H1 (cell line): ENCODE data around the gene PDIA6. TPM values are rescaled to one million over a fixed set of nuclear protein-coding genes. Genes with fewer than 3 reads are reported as not detected.

ENCODE experiments used
- CTCF ChIA-PET: fragments of 300-600 bp; sonication (Branson Sonifier 250); formaldehyde crosslinking; loops from one replicate; lab custom pipeline; 2021; ENCODE audit not compliant: partially characterized antibody; lab: Charles Lee
- POLR2A ChIA-PET: fragments of 300-600 bp; sonication (Branson Sonifier 250); formaldehyde crosslinking; loops from one replicate; lab custom pipeline; 2021; ENCODE audit warnings: inconsistent platforms; ENCODE audit not compliant: partially characterized antibody; lab: Charles Lee
- DNase-seq, 2 experiments: peaks; one replicate each; pipeline versions ENCODE4 v3.0.0 to v3.0.0-alpha.2; 2010 to 2022; ENCODE audit warnings: low spot score in 2 of 2, low read depth in 1 of 2, mixed read lengths in 1 of 2
- FAIRE-seq: peaks from 2 replicates; lab custom pipeline; 2011; peaks lifted over from hg19 to GRCh38; lab: Jason Lieb, UNC
- H2AFZ ChIP-seq: 2 replicates; pipeline ENCODE4 v1.8.1; 2012; ENCODE audit warnings: low read length, inconsistent platforms
- H2AK5ac ChIP-seq: 2 replicates; pipeline ENCODE4 v1.6.1; 2013; ENCODE audit warnings: low read depth, low read length
- H2BK120ac ChIP-seq: replicated peaks from 2 replicates; pipeline ENCODE3; 2013; ENCODE audit warnings: low read depth, low read length, inconsistent platforms
- H2BK12ac ChIP-seq: 2 replicates; pipeline ENCODE4 v1.6.1; 2013; ENCODE audit warnings: low read depth, low read length
- H2BK15ac ChIP-seq: 2 replicates; pipeline ENCODE4 v1.6.1; 2013; ENCODE audit warnings: low read length
- H2BK20ac ChIP-seq: 2 replicates; pipeline ENCODE4 v1.6.1; 2013; ENCODE audit warnings: low read length
- H2BK5ac ChIP-seq: 2 replicates; pipeline ENCODE4 v1.6.1; 2013; ENCODE audit warnings: low read depth, low read length
- H3K14ac ChIP-seq: 2 replicates; pipeline ENCODE4 v1.6.1; 2013; ENCODE audit warnings: inconsistent platforms; ENCODE audit not compliant: insufficient read length
- H3K18ac ChIP-seq: 2 replicates; pipeline ENCODE4 v1.6.1; 2013; ENCODE audit warnings: low read length; ENCODE audit errors: extremely low read depth
- H3K23ac ChIP-seq: 2 replicates; pipeline ENCODE4 v1.6.1; 2013; ENCODE audit warnings: inconsistent platforms; ENCODE audit not compliant: insufficient read length
- H3K23me2 ChIP-seq: 2 replicates; pipeline ENCODE4 v1.6.1; 2013; ENCODE audit warnings: low read depth, low read length
- H3K27ac ChIP-seq: 2 replicates; pipeline ENCODE4 v1.6.1; 2011; ENCODE audit warnings: low read depth, low read length, inconsistent platforms
- H3K27me3 ChIP-seq, 4 experiments: replicated peaks in 1 of 4; 1 replicate in 1 of 4; 2 replicates in 3 of 4; pipeline versions ENCODE4 v1.6.1 to v1.8.1; 2011 to 2013; ENCODE audit warnings: low read length in 3 of 4, mild to moderate bottlenecking in 3 of 4, inconsistent platforms in 2 of 4, mixed read lengths in 2 of 4, moderate library complexity in 1 of 4; ENCODE audit not compliant: control insufficient read depth in 3 of 4, insufficient read depth in 3 of 4; ENCODE audit errors: extremely low read depth in 1 of 4
- H3K36me3 ChIP-seq, 4 experiments: 2 replicates each; pipeline versions ENCODE4 v1.6.1 to v1.8.1; 2011 to 2013; ENCODE audit warnings: mild to moderate bottlenecking in 4 of 4, low read length in 3 of 4, moderate library complexity in 2 of 4, control low read depth in 1 of 4, inconsistent platforms in 1 of 4; ENCODE audit not compliant: insufficient read depth in 4 of 4, control insufficient read depth in 2 of 4
- H3K4ac ChIP-seq: replicated peaks from 2 replicates; pipeline ENCODE3; 2013; ENCODE audit warnings: low read length, low read depth, mixed read lengths, inconsistent platforms; ENCODE audit not compliant: insufficient read length
- H3K4me1 ChIP-seq, 4 experiments: replicated peaks in 1 of 4; 1 replicate in 1 of 4; 2 replicates in 3 of 4; pipeline versions ENCODE4 v1.6.1 to v1.8.1; 2011 to 2013; ENCODE audit warnings: low read length in 3 of 4, inconsistent platforms in 2 of 4, mixed read lengths in 1 of 4; ENCODE audit not compliant: insufficient read depth in 4 of 4, control insufficient read depth in 3 of 4
- H3K4me2 ChIP-seq, 2 experiments: 2 replicates each; pipeline versions ENCODE4 v1.6.1 to v1.8.1; 2011 to 2013; ENCODE audit warnings: low read depth in 2 of 2, low read length in 2 of 2, control low read depth in 1 of 2, inconsistent platforms in 1 of 2, mild to moderate bottlenecking in 1 of 2; ENCODE audit not compliant: insufficient read depth in 1 of 2
- H3K4me3 ChIP-seq, 4 experiments: fragments of 200-600, 300-600 bp in 1 of 4; sonication (generic), shearing (Covaris generic), sonication (Bioruptor Twin) in 1 of 4; 2 replicates each; pipeline versions ENCODE4 v1.5.1 to v1.8.1; 2011 to 2016; ENCODE audit warnings: low read length in 4 of 4, low read depth in 3 of 4, control low read depth in 2 of 4, inconsistent platforms in 2 of 4, mild to moderate bottlenecking in 2 of 4, mixed read lengths in 1 of 4, moderate library complexity in 1 of 4; ENCODE audit not compliant: insufficient read depth in 2 of 4; ENCODE audit errors: extremely low read depth in 1 of 4
- H3K56ac ChIP-seq: replicated peaks from 2 replicates; pipeline ENCODE3; 2013; ENCODE audit warnings: low read depth, mild to moderate bottlenecking, mixed read lengths, low read length, inconsistent platforms; ENCODE audit not compliant: insufficient read length
- H3K79me1 ChIP-seq: 2 replicates; pipeline ENCODE4 v1.6.1; 2013; ENCODE audit warnings: low read depth, low read length, control low read depth
- H3K79me2 ChIP-seq, 2 experiments: 2 replicates each; pipeline versions ENCODE4 v1.6.1 to v1.8.1; 2012 to 2013; ENCODE audit warnings: low read length in 2 of 2, mild to moderate bottlenecking in 2 of 2, inconsistent platforms in 1 of 2; ENCODE audit not compliant: insufficient read depth in 2 of 2, control insufficient read depth in 1 of 2
- H3K9ac ChIP-seq, 4 experiments: replicated peaks in 1 of 4; 1 replicate in 1 of 4; 2 replicates in 3 of 4; pipeline versions ENCODE4 v1.6.1 to v1.8.1; 2011 to 2013; ENCODE audit warnings: low read depth in 3 of 4, low read length in 3 of 4, control low read depth in 2 of 4, mild to moderate bottlenecking in 2 of 4, moderate library complexity in 2 of 4, inconsistent platforms in 1 of 4; ENCODE audit errors: extremely low read depth in 1 of 4
- H3K9me3 ChIP-seq, 2 experiments: 2 replicates each; pipeline versions ENCODE4 v1.6.1 to v1.8.1; 2012 to 2013; ENCODE audit warnings: mild to moderate bottlenecking in 2 of 2, moderate library complexity in 2 of 2, control low read depth in 1 of 2, inconsistent platforms in 1 of 2, low read depth in 1 of 2, low read length in 1 of 2, mixed read lengths in 1 of 2; ENCODE audit not compliant: insufficient read depth in 2 of 2
- H4K20me1 ChIP-seq, 2 experiments: replicated peaks in 1 of 2; 2 replicates each; pipeline versions ENCODE3 to v1.8.1; 2011 to 2013; ENCODE audit warnings: inconsistent platforms in 2 of 2, low read length in 2 of 2, mild to moderate bottlenecking in 1 of 2; ENCODE audit not compliant: insufficient read depth in 2 of 2, control insufficient read depth in 1 of 2
- H4K5ac ChIP-seq: 2 replicates; pipeline ENCODE4 v1.6.1; 2013; ENCODE audit warnings: low read length, low read depth, mixed read lengths, inconsistent platforms; ENCODE audit not compliant: insufficient read length
- H4K8ac ChIP-seq: 2 replicates; pipeline ENCODE4 v1.8.0; 2013; ENCODE audit warnings: mild to moderate bottlenecking, moderate library complexity, low read length, inconsistent platforms; ENCODE audit not compliant: insufficient read depth; ENCODE audit errors: extremely low read depth
- H4K91ac ChIP-seq: replicated peaks from 2 replicates; pipeline ENCODE3; 2013; ENCODE audit warnings: low read length, mixed read lengths, inconsistent platforms; ENCODE audit not compliant: insufficient read length
- BCL11A ChIP-seq, 2 experiments: IDR thresholded peaks; one replicate each; pipeline ENCODE4 v1.6.1; 2011; ENCODE audit warnings: low read depth in 2 of 2, low read length in 2 of 2, mild to moderate bottlenecking in 2 of 2
- WGBS, 2 experiments: shearing (Covaris generic) in 1 of 2; methylation state at CpG; one replicate each; pipeline versions ENCODE4 v1.1.6 to v1.1.7; 2013 to 2015; ENCODE audit warnings: low lambda C conversion rate in 2 of 2, mixed read lengths in 2 of 2, inconsistent platforms in 1 of 2, low coverage in 1 of 2, missing lambda C conversion rate in 1 of 2; ENCODE audit not compliant: insufficient replicate concordance in 2 of 2, insufficient coverage in 1 of 2, insufficient read length in 1 of 2; ENCODE audit errors: extremely low coverage in 1 of 2, missing lambda C conversion rate in 1 of 2; 5-methylcytosine and 5-hydroxymethylcytosine counted together
- polyA plus RNA-seq, 7 experiments: library from polyadenylated mRNA; depleted of rRNA in 3 of 7; stranded (reverse) in 5 of 7; unstranded in 2 of 7; fragments of >200 nt in 5 of 7; fragments of 200-250 nt in 2 of 7; gene quantifications; 1 replicate in 5 of 7; 2 replicates in 1 of 7; 4 replicates in 1 of 7; pipeline versions ENCODE4 v1.2.1 to v1.2.3, GENCODE V29; 2011 to 2013; ENCODE audit warnings: missing spikeins in 2 of 7, mixed read lengths in 2 of 7
- total RNA-seq: library from RNA; stranded (reverse); fragmentation: NEBNext Ultra II Directional; extraction: Animal tissue kit (Norgen Biotek cat#: 25700); gene quantifications from 2 replicates; pipeline ENCODE4 v1.2.1, GENCODE V29; 2021

PDIA6 gene
- total and polyA plus RNA-seq, 2 of the 8 experiments (the other 6 are each of a cell fraction or from before 2014, with no cell fraction given) = 181 to 384 TPM

DNA sequence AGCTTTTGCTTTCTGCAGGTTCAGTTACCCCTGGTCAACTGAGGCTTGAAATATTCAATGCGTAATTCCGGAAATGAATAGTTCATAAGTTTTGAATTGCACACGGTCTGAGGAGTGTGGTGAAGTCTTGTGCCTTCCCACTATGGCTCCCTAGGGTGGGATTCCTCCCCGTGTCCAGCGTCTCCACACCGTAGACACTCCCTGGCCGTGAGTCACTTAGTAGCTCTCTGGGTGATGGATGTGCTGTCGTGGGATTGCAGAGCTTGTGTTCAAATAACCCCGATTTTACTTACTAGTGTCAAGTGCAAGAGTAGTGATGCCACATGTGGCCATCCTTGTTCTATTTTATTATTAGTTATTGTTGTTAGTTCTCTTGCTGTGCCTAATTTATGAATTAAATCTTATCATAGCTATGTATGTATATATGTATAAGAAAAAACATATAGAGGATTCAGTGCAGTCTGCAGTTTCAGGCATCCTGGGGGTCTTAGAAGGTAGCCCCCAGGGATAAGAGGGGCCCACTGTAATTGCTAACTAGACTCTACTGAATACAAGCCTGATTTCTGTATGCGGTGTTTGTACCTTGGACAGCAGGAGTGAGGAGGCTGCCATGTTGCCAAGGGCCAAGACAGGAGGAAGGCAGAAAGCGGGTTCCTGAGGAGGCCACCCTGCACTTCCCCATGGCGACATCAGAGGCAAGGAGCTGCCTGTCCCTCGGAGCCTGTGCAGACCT lies 47.7 kb upstream of the PDIA6 start:
- Histone ChIP-seq H3K36me3 (no peaks in the 10 kb centered on the region), H3K27me3 (no peaks in the 10 kb centered on the region), H3K4ac (no peak overlapping the region), H3K9ac (no peak overlapping the region), H3K79me2 (no peaks in the 10 kb centered on the region), H3K4me3 (no peak overlapping the region), H4K5ac (no peak overlapping the region), H4K91ac (no peak overlapping the region), H3K56ac (no peak overlapping the region), H2BK5ac (no peak overlapping the region), H3K4me2 (no peak overlapping the region), H2BK20ac (no peak overlapping the region), H4K8ac (no peak overlapping the region), H3K9me3 (no peaks in the 10 kb centered on the region), H4K20me1 (no peaks in the 10 kb centered on the region), H2BK120ac (no peak overlapping the region), H3K23ac (no peak overlapping the region), H2AK5ac (no peak overlapping the region), H3K79me1 (no peaks in the 10 kb centered on the region), H3K23me2 (no peaks in the 10 kb centered on the region), H3K18ac (no peak overlapping the region), H2AFZ (no peak overlapping the region), H3K4me1 (no peaks in the 10 kb centered on the region; a peak in 1 of 7 replicates), H3K14ac (no peak overlapping the region), H2BK15ac (no peak overlapping the region), H2BK12ac (no peak overlapping the region), H3K27ac (no peak overlapping the region)
- ChIA-PET CTCF (interaction anchor here (0.9 to 1.4 kb wide), 2 partner anchors 16 to 49 kb away, joined by 3 to 5 read pairs; no protein-coding TSS in a partner anchor), POLR2A (no interaction called here)
- 93% methylated on average over 13 of the region's 13 CpGs; no CpG with 5 or more reads in 1 of the 2 experiments for WGBS, 2 experiments
- no peak for FAIRE-seq
- DNase-seq = no peak
- TF ChIP-seq BCL11A (IDR thresholded peaks at IDR 0.05; ENCODE audit: low read depth in 2 of 2, low read length in 2 of 2) = no peak
